Peyer's patch (tissue), 4 donors: ENCODE measurements around the gene MYO1F.

Experiments
- POLR2A ChIP-seq, 2 donors: fragments of 450-650 bp; IDR thresholded peaks; one replicate each; pipeline ENCODE4 v1.5.1; 2017; ENCODE audit warnings: antibody characterized with exemption in 2 of 2, mild to moderate bottlenecking in 2 of 2, moderate library complexity in 2 of 2
- TF ChIP-seq, protein P1 (sequence below), 6 experiments: fragments of 450-650 bp in 4 of 6; fragments of 200-600 bp in 2 of 6; sonication (generic) in 1 of 6; IDR thresholded peaks; one replicate each; pipeline ENCODE4 v1.5.1; 2017 to 2019; ENCODE audit warnings: antibody characterized with exemption in 6 of 6, mild to moderate bottlenecking in 3 of 6, moderate library complexity in 1 of 6

DNA sequence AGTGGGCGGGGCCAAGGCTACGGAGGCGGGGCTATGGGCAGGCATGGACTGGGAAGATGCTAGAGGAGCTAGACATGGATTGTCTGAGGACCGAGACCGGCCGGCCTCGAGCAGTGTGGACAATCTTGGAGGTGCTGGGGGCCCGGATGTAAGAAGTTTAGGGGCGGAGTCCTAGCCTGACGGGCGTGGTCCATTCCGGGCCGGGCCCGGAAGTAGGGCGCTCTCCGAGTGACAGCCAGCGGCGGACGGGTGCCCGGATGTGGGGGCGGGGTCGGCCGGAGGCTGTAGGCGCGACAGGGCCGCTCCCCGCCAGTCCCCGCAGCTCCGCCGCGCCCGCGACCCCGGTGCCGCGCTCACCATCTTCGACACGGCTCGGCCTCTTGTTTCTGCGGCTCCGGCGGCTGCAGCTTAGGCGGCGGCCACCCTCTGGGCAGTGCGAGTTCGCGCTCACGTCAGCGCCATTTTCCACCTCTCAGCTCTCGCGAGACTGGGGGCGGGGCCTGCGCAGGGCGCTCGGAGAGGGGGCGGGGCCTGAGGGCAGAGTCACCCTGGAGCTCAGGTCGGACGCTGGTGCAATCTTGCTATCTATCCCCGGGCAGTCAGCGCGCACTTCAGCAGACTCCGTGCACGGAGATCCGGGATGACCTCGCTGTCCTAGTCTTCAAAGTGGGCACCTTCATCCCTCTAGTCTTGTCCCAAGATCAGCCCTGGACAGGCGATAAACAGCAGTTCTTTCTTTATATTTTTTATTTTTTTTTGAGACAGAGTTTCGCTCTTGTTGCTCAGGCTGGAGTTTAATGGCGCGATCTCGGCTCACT is 63.3 kb downstream of the MYO1F start, which contains the start of gene ZNF414:
- TF ChIP-seq, protein P1, sequence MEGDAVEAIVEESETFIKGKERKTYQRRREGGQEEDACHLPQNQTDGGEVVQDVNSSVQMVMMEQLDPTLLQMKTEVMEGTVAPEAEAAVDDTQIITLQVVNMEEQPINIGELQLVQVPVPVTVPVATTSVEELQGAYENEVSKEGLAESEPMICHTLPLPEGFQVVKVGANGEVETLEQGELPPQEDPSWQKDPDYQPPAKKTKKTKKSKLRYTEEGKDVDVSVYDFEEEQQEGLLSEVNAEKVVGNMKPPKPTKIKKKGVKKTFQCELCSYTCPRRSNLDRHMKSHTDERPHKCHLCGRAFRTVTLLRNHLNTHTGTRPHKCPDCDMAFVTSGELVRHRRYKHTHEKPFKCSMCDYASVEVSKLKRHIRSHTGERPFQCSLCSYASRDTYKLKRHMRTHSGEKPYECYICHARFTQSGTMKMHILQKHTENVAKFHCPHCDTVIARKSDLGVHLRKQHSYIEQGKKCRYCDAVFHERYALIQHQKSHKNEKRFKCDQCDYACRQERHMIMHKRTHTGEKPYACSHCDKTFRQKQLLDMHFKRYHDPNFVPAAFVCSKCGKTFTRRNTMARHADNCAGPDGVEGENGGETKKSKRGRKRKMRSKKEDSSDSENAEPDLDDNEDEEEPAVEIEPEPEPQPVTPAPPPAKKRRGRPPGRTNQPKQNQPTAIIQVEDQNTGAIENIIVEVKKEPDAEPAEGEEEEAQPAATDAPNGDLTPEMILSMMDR (IDR thresholded peaks at IDR 0.05), result peak in 1 of 6 experiments; percentile 8
- peak; percentile 93 to 97 for TF ChIP-seq POLR2A (IDR thresholded peaks at IDR 0.05)
